Measurements from ENCODE around the gene STXBP5. TPM values are rescaled to one million over a fixed set of nuclear protein-coding genes. Genes with fewer than 3 reads are reported as not detected.
A peak's percentile ranks its signal among the peaks of the same experiment; 100 is the strongest.

The STXBP5 gene
- total and polyA plus RNA-seq, 9 of the 15 experiments (the other 6 are each of a cell fraction or from before 2014, with no cell fraction given) = 23.3 to 172 (median 71.5) TPM

- TF ChIP-seq E2F8 (IDR thresholded peaks at IDR 0.05; ENCODE audit: low read depth, partially characterized antibody) (no peak), KDM5B (IDR thresholded peaks at IDR 0.05; ENCODE audit: insufficient replicate concordance, low read depth, low read length) (peak; percentile 98), FOXP1 (CRISPR knock-in tag; IDR thresholded peaks at IDR 0.05) (0 out of 2 replicates have a peak, but pooled peaks have one; percentile 7), TAF7 (tag; IDR thresholded peaks at IDR 0.05) (peak; percentile 86), MYC (IDR thresholded peaks at IDR 0.05; ENCODE audit: low read depth, low read length) (peak; percentile 69), MYC (CRISPR knock-in tag; IDR thresholded peaks at IDR 0.05; ENCODE audit: borderline replicate concordance, low read depth) (peak; percentile 92; the same call in 1 of the 2 replicates), ZNF512 (tag; IDR thresholded peaks at IDR 0.05) (no peak), MCM2 (IDR thresholded peaks at IDR 0.05; ENCODE audit: low read depth) (no peak), ILF3 (IDR thresholded peaks at IDR 0.05; ENCODE audit: borderline replicate concordance) (no peak), BRD9 (IDR thresholded peaks at IDR 0.05; ENCODE audit: low read depth, partially characterized antibody) (peak; percentile 77), PTRF (tag; IDR thresholded peaks at IDR 0.05) (no peak), MAZ (CRISPR knock-in tag; conservative IDR thresholded peaks at IDR 0.05 in 1 of 2, IDR thresholded peaks at IDR 0.05 in 1 of 2) (peak in 1 of 2 experiments; percentile 52; a peak in 1 of 4 replicates), ZNF707 (CRISPR knock-in tag; conservative IDR thresholded peaks at IDR 0.05) (no peak), ZNF280A (IDR thresholded peaks at IDR 0.05; ENCODE audit: low read depth, partially characterized antibody) (no peak), PTTG1 (tag; IDR thresholded peaks at IDR 0.05; ENCODE audit: low read depth) (no peak), ZNF79 (CRISPR knock-in tag; IDR thresholded peaks at IDR 0.05; ENCODE audit: low read depth) (no peak), EZH2 (IDR thresholded peaks at IDR 0.05; ENCODE audit: borderline replicate concordance, low read depth, low read length) (no peak), ZNF57 (CRISPR knock-in tag; IDR thresholded peaks at IDR 0.05) (0 out of 2 replicates have a peak, but pooled peaks have one; percentile 52), ZNF408 (CRISPR knock-in tag; IDR thresholded peaks at IDR 0.05; ENCODE audit: low read depth) (no peak), SPI1 (IDR thresholded peaks at IDR 0.05; ENCODE audit: borderline replicate concordance, low read depth, low read length) (no peak)
Measured at GRCh38 chr6:147202516-147203310, 1.5 kb upstream of the STXBP5 start (continued).

All from K562 (cell line).